Uterus (tissue), 4 donors: Measurements from ENCODE around the gene VWA8. TPM values are rescaled to one million over a fixed set of nuclear protein-coding genes. Genes with fewer than 3 reads are reported as not detected.

Experiments
- DNase-seq, 2 donors: peaks; one replicate each; pipeline ENCODE4 v3.0.0-alpha.2; 2019 to 2020
- H3K27ac ChIP-seq, 2 donors: fragments of 200-600 bp; sonication (generic); 1 replicate in 1 of 2; 2 replicates in 1 of 2; pipeline ENCODE4 v1.5.1; 2016 to 2018
- H3K27me3 ChIP-seq, 2 donors: fragments of 200-600 bp; sonication (generic); one replicate each; pipeline ENCODE4 v1.5.1; 2018 to 2019; ENCODE audit warnings: control low read depth in 1 of 2
- H3K36me3 ChIP-seq, 2 donors: fragments of 200-600 bp; sonication (generic); one replicate each; pipeline ENCODE4 v1.5.1; 2019; ENCODE audit warnings: control low read depth in 1 of 2
- H3K4me1 ChIP-seq, 2 donors: fragments of 200-600 bp; sonication (generic); one replicate each; pipeline ENCODE4 v1.5.1; 2018 to 2019; ENCODE audit warnings: control low read depth in 1 of 2
- H3K4me3 ChIP-seq, 2 donors: fragments of 200-600 bp; sonication (generic); 1 replicate in 1 of 2; 2 replicates in 1 of 2; pipeline ENCODE4 v1.5.1; 2018 to 2019; ENCODE audit warnings: mild to moderate bottlenecking in 1 of 2
- H3K9me3 ChIP-seq, 2 donors: fragments of 200-600 bp; sonication (generic); one replicate each; pipeline ENCODE4 v1.5.1; 2019; ENCODE audit warnings: control low read depth in 1 of 2
- POLR2A ChIP-seq, 2 donors: fragments of 450-650 bp; IDR thresholded peaks; one replicate each; pipeline ENCODE4 v1.6.1; 2016; ENCODE audit warnings: antibody characterized with exemption in 2 of 2, mild to moderate bottlenecking in 1 of 2, moderate library complexity in 1 of 2
- intact Hi-C: fragments of 100-400 bp; cut with DNase I; formaldehyde crosslinking; loops from one replicate; pipeline ENCODE4 v1.15.1; 2023; ENCODE audit warnings: low total_unique reads
- total RNA-seq, 4 donors: library from RNA; depleted of rRNA in 3 of 4; stranded (reverse); fragments of >200 nt in 3 of 4; gene quantifications; one replicate each; pipeline versions ENCODE4 v1.1.0 to v1.2.4, GENCODE V29; 2014 to 2023
- TF ChIP-seq, protein P1 (sequence below), 4 experiments: fragments of 200-600 bp in 2 of 4; fragments of 450-650 bp in 2 of 4; sonication (generic) in 2 of 4; IDR thresholded peaks; one replicate each; pipeline ENCODE4 v1.5.1; 2016 to 2019; ENCODE audit warnings: antibody characterized with exemption in 4 of 4, mild to moderate bottlenecking in 2 of 4, moderate library complexity in 1 of 4
- donor health status: DM: yes; HTN: yes; CAD: no.

The VWA8 gene
- total RNA-seq, 4 donors from 2014 or later = 25.6 to 59.7 (median 37.5) TPM

DNA sequence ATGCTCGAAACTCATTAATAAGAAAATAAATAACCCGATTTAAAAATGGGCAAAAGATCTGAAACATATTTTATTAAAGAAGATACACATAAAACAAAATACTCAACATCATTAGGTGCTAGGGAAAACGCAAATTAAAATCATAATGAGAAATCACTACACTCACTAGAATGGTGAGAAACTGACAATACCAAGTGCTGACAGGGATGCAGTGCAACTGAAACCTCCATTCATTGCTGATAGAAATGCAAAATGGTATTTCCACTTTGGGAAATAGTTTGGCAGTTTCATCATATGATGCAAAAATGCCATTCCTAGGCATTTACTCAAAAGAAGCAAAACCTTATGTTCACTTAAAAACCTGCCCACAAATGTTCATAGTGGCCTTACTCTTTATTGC is 278.1 kb downstream of the VWA8 start:
- no peaks in the 10 kb centered on the region for H3K36me3 ChIP-seq
- peaks cover 0 to 6% of the 10 kb centered on the region in 2 donors for H3K4me1 ChIP-seq
- H3K4me3 ChIP-seq = no peak overlapping the region
- DNase-seq = no peak
- H3K9me3 ChIP-seq = no peaks in the 10 kb centered on the region
- no peaks in the 10 kb centered on the region for H3K27me3 ChIP-seq
- no peak for TF ChIP-seq POLR2A (IDR thresholded peaks at IDR 0.05)
- TF ChIP-seq, protein P1, sequence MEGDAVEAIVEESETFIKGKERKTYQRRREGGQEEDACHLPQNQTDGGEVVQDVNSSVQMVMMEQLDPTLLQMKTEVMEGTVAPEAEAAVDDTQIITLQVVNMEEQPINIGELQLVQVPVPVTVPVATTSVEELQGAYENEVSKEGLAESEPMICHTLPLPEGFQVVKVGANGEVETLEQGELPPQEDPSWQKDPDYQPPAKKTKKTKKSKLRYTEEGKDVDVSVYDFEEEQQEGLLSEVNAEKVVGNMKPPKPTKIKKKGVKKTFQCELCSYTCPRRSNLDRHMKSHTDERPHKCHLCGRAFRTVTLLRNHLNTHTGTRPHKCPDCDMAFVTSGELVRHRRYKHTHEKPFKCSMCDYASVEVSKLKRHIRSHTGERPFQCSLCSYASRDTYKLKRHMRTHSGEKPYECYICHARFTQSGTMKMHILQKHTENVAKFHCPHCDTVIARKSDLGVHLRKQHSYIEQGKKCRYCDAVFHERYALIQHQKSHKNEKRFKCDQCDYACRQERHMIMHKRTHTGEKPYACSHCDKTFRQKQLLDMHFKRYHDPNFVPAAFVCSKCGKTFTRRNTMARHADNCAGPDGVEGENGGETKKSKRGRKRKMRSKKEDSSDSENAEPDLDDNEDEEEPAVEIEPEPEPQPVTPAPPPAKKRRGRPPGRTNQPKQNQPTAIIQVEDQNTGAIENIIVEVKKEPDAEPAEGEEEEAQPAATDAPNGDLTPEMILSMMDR (IDR thresholded peaks at IDR 0.05) = no peak
- intact Hi-C loops = no loop called here
- H3K27ac ChIP-seq = no peak overlapping the region

- H3K4me1 ChIP-seq = peaks cover 0 to 6% of the 10 kb centered on the region in 2 donors
- no peak overlapping the region for H3K27ac ChIP-seq
- no peak overlapping the region for H3K4me3 ChIP-seq
- no peaks in the 10 kb centered on the region for H3K36me3 ChIP-seq
- intact Hi-C loops = no loop called here
- no peaks in the 10 kb centered on the region for H3K9me3 ChIP-seq
- TF ChIP-seq POLR2A (IDR thresholded peaks at IDR 0.05) = no peak
- TF ChIP-seq, protein P1 (IDR thresholded peaks at IDR 0.05) = no peak
- no peak for DNase-seq
- H3K27me3 ChIP-seq = no peaks in the 10 kb centered on the region
Measured at GRCh38 chr13:41682001-41682400, 278.9 kb downstream of the VWA8 start.

DNA sequence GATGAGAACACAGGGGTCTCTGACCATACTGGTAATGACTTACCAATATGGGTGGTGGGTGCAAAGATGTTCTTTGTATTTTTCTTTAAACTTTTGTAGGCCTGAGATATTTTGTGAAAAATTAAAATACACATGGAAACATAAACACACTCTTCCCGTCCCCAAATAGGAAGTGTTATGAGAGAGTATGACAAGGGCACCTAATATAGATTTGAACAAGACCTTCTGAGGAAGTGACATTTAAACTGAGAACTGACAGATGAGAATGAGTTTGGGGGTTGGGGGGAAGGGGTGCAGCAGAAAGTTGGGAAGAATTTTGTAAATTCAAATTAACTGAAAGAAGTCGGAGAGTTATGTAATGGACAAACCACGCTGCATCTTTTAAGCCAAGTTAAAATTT is 279.3 kb downstream of the VWA8 start:
- DNase-seq = no peak
- peaks cover 0 to 6% of the 10 kb centered on the region in 2 donors for H3K4me1 ChIP-seq
- H3K4me3 ChIP-seq = no peak overlapping the region
- intact Hi-C loops = no loop called here
- no peaks in the 10 kb centered on the region for H3K9me3 ChIP-seq
- H3K27ac ChIP-seq = no peak overlapping the region
- no peaks in the 10 kb centered on the region for H3K27me3 ChIP-seq
- H3K36me3 ChIP-seq = no peaks in the 10 kb centered on the region
- TF ChIP-seq POLR2A (IDR thresholded peaks at IDR 0.05) = no peak
- TF ChIP-seq, protein P1 (IDR thresholded peaks at IDR 0.05) = no peak

DNA sequence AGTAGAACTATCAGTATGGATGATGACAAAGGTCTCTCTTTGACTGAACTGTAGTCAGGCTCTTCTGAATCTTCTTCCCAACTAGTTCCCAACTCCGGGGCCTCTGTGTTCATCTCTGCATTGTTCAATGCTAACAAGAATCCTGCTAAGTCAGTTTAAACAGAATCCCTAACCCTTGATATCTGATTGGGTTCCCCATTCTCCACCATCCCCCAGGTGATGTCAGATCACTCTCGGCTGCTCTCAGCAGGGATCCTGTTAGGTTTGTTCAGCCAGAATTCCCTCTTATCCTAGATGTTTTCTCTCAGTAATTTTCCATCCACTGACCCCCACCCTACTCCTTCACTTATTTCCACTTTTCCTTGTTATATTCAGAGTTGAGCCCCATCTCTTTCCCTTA is 280.0 kb downstream of the VWA8 start:
- no peak overlapping the region for H3K4me3 ChIP-seq
- H3K4me1 ChIP-seq = peaks cover 0 to 6% of the 10 kb centered on the region in 2 donors
- no peak overlapping the region for H3K27ac ChIP-seq
- no peaks in the 10 kb centered on the region for H3K36me3 ChIP-seq
- no peaks in the 10 kb centered on the region for H3K9me3 ChIP-seq
- H3K27me3 ChIP-seq = no peaks in the 10 kb centered on the region
- no peak for DNase-seq
- TF ChIP-seq, protein P1 (IDR thresholded peaks at IDR 0.05) = no peak
- no peak for TF ChIP-seq POLR2A (IDR thresholded peaks at IDR 0.05)
- intact Hi-C loops = no loop called here

GRCh38 chr13:41678848-41679247 is 282.1 kb downstream of the VWA8 start:
- TF ChIP-seq, protein P1 (IDR thresholded peaks at IDR 0.05) = no peak
- no peak for TF ChIP-seq POLR2A (IDR thresholded peaks at IDR 0.05)
- Histone ChIP-seq H3K4me3 (no peak overlapping the region), H3K9me3 (no peaks in the 10 kb centered on the region), H3K36me3 (no peaks in the 10 kb centered on the region), H3K27ac (peak overlapping the region; percentile 49 to 69), H3K4me1 (peaks cover 0 to 6% of the 10 kb centered on the region in 2 donors), H3K27me3 (no peaks in the 10 kb centered on the region)
- intact Hi-C loops = no loop called here
- DNase-seq = no peak
